ENCODE measurements around the gene TGM6. TPM values are rescaled to one million over a fixed set of nuclear protein-coding genes. Genes with fewer than 3 reads are reported as not detected.

TGM6 gene
- polyA plus RNA-seq, 1 donor from 2014 or later = not detected

- H3K4me2 ChIP-seq (ENCODE audit: low read length) = no peak overlapping the region
- no peak overlapping the region for H3K9ac ChIP-seq (ENCODE audit: low read length)
- no peak overlapping the region for H3K27ac ChIP-seq (ENCODE audit: low read length)
- H4K20me1 ChIP-seq (ENCODE audit: insufficient read depth) = no peaks in the 10 kb centered on the region
- H3K36me3 ChIP-seq (ENCODE audit: insufficient read depth, low read length) = no peaks in the 10 kb centered on the region
- no peaks in the 10 kb centered on the region for H3K9me2 ChIP-seq (ENCODE audit: insufficient read depth, low read length)
- no peaks in the 10 kb centered on the region for H3K9me3 ChIP-seq (ENCODE audit: low read length)
- H2AFZ ChIP-seq (ENCODE audit: low read depth, low read length) = no peak overlapping the region
- H3K4me3 ChIP-seq (ENCODE audit: low read length) = no peak overlapping the region
- TF ChIP-seq EZH2 (IDR thresholded peaks at IDR 0.05; ENCODE audit: borderline replicate concordance, insufficient read depth, low read length, poor library complexity, severe bottlenecking) (no peak), REST (IDR thresholded peaks at IDR 0.05; ENCODE audit: borderline replicate concordance) (no peak), EP300 (conservative IDR thresholded peaks at IDR 0.05; ENCODE audit: poor library complexity, severe bottlenecking) (no peak), MXI1 (conservative IDR thresholded peaks at IDR 0.05; ENCODE audit: poor library complexity, severe bottlenecking) (no peak), CTCF (IDR thresholded peaks at IDR 0.05; ENCODE audit: poor library complexity, severe bottlenecking) (no peak), SMC3 (conservative IDR thresholded peaks at IDR 0.05; ENCODE audit: poor library complexity) (no peak), RAD21 (conservative IDR thresholded peaks at IDR 0.05) (no peak), TAF1 (IDR thresholded peaks at IDR 0.05; ENCODE audit: low read depth) (no peak), POLR2AphosphoS5 (IDR thresholded peaks at IDR 0.05) (no peak)
- no peaks in the 10 kb centered on the region for H3K27me3 ChIP-seq (ENCODE audit: insufficient read depth, low read depth, low read length)
- no peaks in the 10 kb centered on the region for H3F3A ChIP-seq (ENCODE audit: insufficient read depth, low read length, poor library complexity, severe bottlenecking)
- no peaks in the 10 kb centered on the region for H3K79me2 ChIP-seq (replicated peaks; ENCODE audit: insufficient read depth, low read length)
These were observed 48.4 kb downstream of the TGM6 start for GRCh38 chr20:2429051-2429450.

GRCh38 chr20:2430538-2430937, 49.8 kb downstream of the TGM6 start:
- no peak overlapping the region for H2AFZ ChIP-seq (ENCODE audit: low read depth, low read length)
- H4K20me1 ChIP-seq (ENCODE audit: insufficient read depth) = no peaks in the 10 kb centered on the region
- no peak overlapping the region for H3K4me2 ChIP-seq (ENCODE audit: low read length)
- TF ChIP-seq SMC3 (conservative IDR thresholded peaks at IDR 0.05; ENCODE audit: poor library complexity) (no peak), POLR2AphosphoS5 (IDR thresholded peaks at IDR 0.05) (no peak), EZH2 (IDR thresholded peaks at IDR 0.05; ENCODE audit: borderline replicate concordance, insufficient read depth, low read length, poor library complexity, severe bottlenecking) (no peak), MXI1 (conservative IDR thresholded peaks at IDR 0.05; ENCODE audit: poor library complexity, severe bottlenecking) (no peak), RAD21 (conservative IDR thresholded peaks at IDR 0.05) (no peak), EP300 (conservative IDR thresholded peaks at IDR 0.05; ENCODE audit: poor library complexity, severe bottlenecking) (no peak), CTCF (IDR thresholded peaks at IDR 0.05; ENCODE audit: poor library complexity, severe bottlenecking) (no peak), REST (IDR thresholded peaks at IDR 0.05; ENCODE audit: borderline replicate concordance) (no peak), TAF1 (IDR thresholded peaks at IDR 0.05; ENCODE audit: low read depth) (no peak)
- H3K36me3 ChIP-seq (ENCODE audit: insufficient read depth, low read length) = no peaks in the 10 kb centered on the region
- no peak overlapping the region for H3K27ac ChIP-seq (ENCODE audit: low read length)
- H3K9me2 ChIP-seq (ENCODE audit: insufficient read depth, low read length) = no peaks in the 10 kb centered on the region
- no peaks in the 10 kb centered on the region for H3K9me3 ChIP-seq (ENCODE audit: low read length)
- no peaks in the 10 kb centered on the region for H3K27me3 ChIP-seq (ENCODE audit: insufficient read depth, low read depth, low read length)
- H3K79me2 ChIP-seq (replicated peaks; ENCODE audit: insufficient read depth, low read length) = no peaks in the 10 kb centered on the region
- no peaks in the 10 kb centered on the region for H3F3A ChIP-seq (ENCODE audit: insufficient read depth, low read length, poor library complexity, severe bottlenecking)
- no peak overlapping the region for H3K4me3 ChIP-seq (ENCODE audit: low read length)
- H3K9ac ChIP-seq (ENCODE audit: low read length) = no peak overlapping the region
